Measurements from ENCODE around the gene A1BG. TPM values are rescaled to one million over a fixed set of nuclear protein-coding genes. Genes with fewer than 3 reads are reported as not detected.

A1BG gene
- polyA plus RNA-seq, 3 donors = 30.2 to 54.5 (median 35.3) TPM

DNA sequence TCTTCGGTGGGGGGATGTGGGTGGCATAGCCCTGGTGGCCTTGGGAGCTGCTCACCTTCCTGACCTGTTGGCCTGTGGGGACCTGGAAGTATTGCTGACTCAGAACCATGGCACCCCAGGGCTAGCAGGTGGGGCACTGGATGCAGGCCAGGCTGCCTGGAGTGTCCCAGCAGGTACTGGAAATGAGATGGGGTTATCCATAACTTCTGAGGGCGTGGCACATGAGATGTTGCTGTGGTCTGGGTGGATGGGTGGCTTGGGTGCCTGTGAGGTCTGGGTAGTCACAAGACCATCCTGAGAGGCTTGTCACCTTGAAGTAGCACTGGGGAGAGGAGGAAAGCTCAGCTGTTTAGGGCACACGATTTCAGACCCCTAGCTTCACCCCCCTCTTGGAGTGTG is 41.5 kb upstream of the A1BG start:
- Histone ChIP-seq H3K4me3 (replicated peaks in 1 of 3; ENCODE audit: low read depth in 2 of 3, low read length in 3 of 3) (no peak overlapping the region), H3K27me3 (ENCODE audit: control insufficient read depth in 2 of 2, insufficient read depth in 2 of 2, low read length in 2 of 2) (peaks cover 5 to 30% of the 10 kb centered on the region in 2 donors), H3K79me2 (ENCODE audit: insufficient read depth, low read length) (peaks cover 8% of the 10 kb centered on the region), H2AFZ (ENCODE audit: insufficient read depth, low read depth, low read length, poor library complexity, severe bottlenecking) (no peak overlapping the region), H3K27ac (ENCODE audit: low read depth in 1 of 2, low read length in 2 of 2) (no peak overlapping the region), H3K36me3 (replicated peaks in 1 of 2; ENCODE audit: control insufficient read depth in 1 of 2, insufficient read depth in 2 of 2, low read length in 2 of 2) (peaks cover 37 to 47% of the 10 kb centered on the region in 2 donors), H3K4me1 (ENCODE audit: control insufficient read depth in 1 of 2, insufficient read depth in 2 of 2, low read length in 2 of 2) (peaks cover 0 to 4% of the 10 kb centered on the region in 2 donors), H4K20me1 (ENCODE audit: insufficient read depth, low read length) (peaks cover 4% of the 10 kb centered on the region), H3K9ac (ENCODE audit: insufficient read depth, low read length, poor library complexity, severe bottlenecking) (no peak overlapping the region), H3K9me3 (replicated peaks in 1 of 2; ENCODE audit: control insufficient read depth in 1 of 2, insufficient read depth in 1 of 2, low read length in 2 of 2) (no peaks in the 10 kb centered on the region), H3K4me2 (replicated peaks; ENCODE audit: extremely low read depth, low read length, poor library complexity, severe bottlenecking) (no peak overlapping the region)
- H3K27ac Mint-ChIP-seq = peak overlapping the region in 1 of 7 donors; percentile 7
- peaks cover 0 to 8% (median 0%) of the 10 kb centered on the region in 7 donors for H3K9me3 Mint-ChIP-seq
- peaks cover 10% of the 10 kb centered on the region for H3K4me1 Mint-ChIP-seq
- TF ChIP-seq, protein P1, sequence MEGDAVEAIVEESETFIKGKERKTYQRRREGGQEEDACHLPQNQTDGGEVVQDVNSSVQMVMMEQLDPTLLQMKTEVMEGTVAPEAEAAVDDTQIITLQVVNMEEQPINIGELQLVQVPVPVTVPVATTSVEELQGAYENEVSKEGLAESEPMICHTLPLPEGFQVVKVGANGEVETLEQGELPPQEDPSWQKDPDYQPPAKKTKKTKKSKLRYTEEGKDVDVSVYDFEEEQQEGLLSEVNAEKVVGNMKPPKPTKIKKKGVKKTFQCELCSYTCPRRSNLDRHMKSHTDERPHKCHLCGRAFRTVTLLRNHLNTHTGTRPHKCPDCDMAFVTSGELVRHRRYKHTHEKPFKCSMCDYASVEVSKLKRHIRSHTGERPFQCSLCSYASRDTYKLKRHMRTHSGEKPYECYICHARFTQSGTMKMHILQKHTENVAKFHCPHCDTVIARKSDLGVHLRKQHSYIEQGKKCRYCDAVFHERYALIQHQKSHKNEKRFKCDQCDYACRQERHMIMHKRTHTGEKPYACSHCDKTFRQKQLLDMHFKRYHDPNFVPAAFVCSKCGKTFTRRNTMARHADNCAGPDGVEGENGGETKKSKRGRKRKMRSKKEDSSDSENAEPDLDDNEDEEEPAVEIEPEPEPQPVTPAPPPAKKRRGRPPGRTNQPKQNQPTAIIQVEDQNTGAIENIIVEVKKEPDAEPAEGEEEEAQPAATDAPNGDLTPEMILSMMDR (IDR thresholded peaks at IDR 0.05) = no peak
- DNase-seq = peak in 1 of 3 donors; percentile 1
- intact Hi-C loops (cut with micrococcal nuclease) = no loop called here
- H3K27me3 Mint-ChIP-seq (ENCODE audit: low read depth in 3 of 3) = peaks cover 30 to 44% (median 43%) of the 10 kb centered on the region in 3 donors
- H3K36me3 Mint-ChIP-seq = peaks cover 46 to 51% of the 10 kb centered on the region in 2 donors
- WGBS (ENCODE audit: insufficient coverage) = 92% methylated on average over 2 of the region's 3 CpGs
- peak overlapping the region in 1 of 2 donors; percentile 48 for H3K4me3 Mint-ChIP-seq

DNA sequence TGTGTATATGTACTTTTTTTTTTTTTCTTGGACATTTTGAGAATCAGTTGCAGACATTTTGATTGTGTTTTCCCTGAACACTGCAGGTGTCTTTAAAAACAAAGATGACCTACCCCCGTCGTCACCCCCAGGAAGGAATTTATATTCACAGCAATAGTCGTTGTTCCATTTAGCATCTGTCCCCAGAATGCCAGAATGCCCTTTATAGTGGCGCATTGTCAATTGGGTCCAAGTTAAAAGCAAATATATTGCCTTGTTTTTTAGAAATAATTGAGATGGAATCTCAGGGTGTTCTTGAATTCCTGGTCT is 40.4 kb upstream of the A1BG start:
- peaks cover 15% of the 10 kb centered on the region for H3K4me1 Mint-ChIP-seq
- no peak overlapping the region for H3K4me2 ChIP-seq (replicated peaks; ENCODE audit: extremely low read depth, low read length, poor library complexity, severe bottlenecking)
- H3K27me3 ChIP-seq (ENCODE audit: control insufficient read depth in 2 of 2, insufficient read depth in 2 of 2, low read length in 2 of 2) = peaks cover 5 to 30% of the 10 kb centered on the region in 2 donors
- H3K27ac Mint-ChIP-seq = no peak overlapping the region
- 100% methylated on average over 2 of the region's 4 CpGs for WGBS (ENCODE audit: insufficient coverage)
- peaks cover 0 to 4% of the 10 kb centered on the region in 2 donors for H3K4me1 ChIP-seq (ENCODE audit: control insufficient read depth in 1 of 2, insufficient read depth in 2 of 2, low read length in 2 of 2)
- H3K4me3 ChIP-seq (replicated peaks in 1 of 3; ENCODE audit: low read depth in 2 of 3, low read length in 3 of 3) = no peak overlapping the region
- no peak overlapping the region for H3K9ac ChIP-seq (ENCODE audit: insufficient read depth, low read length, poor library complexity, severe bottlenecking)
- H3K4me3 Mint-ChIP-seq = peak overlapping the region in 1 of 2 donors; percentile 2
- peaks cover 27 to 39% (median 38%) of the 10 kb centered on the region in 3 donors for H3K27me3 Mint-ChIP-seq (ENCODE audit: low read depth in 3 of 3)
- peaks cover 4% of the 10 kb centered on the region for H4K20me1 ChIP-seq (ENCODE audit: insufficient read depth, low read length)
- peak in 1 of 3 donors; percentile 0 for DNase-seq
- H3K79me2 ChIP-seq (ENCODE audit: insufficient read depth, low read length) = peaks cover 16% of the 10 kb centered on the region
- intact Hi-C loops (cut with micrococcal nuclease) = no loop called here
- H3K27ac ChIP-seq (ENCODE audit: low read depth in 1 of 2, low read length in 2 of 2) = no peak overlapping the region
- peaks cover 0 to 8% (median 0%) of the 10 kb centered on the region in 7 donors for H3K9me3 Mint-ChIP-seq
- no peaks in the 10 kb centered on the region for H3K9me3 ChIP-seq (replicated peaks in 1 of 2; ENCODE audit: control insufficient read depth in 1 of 2, insufficient read depth in 1 of 2, low read length in 2 of 2)
- H2AFZ ChIP-seq (ENCODE audit: insufficient read depth, low read depth, low read length, poor library complexity, severe bottlenecking) = no peak overlapping the region
- H3K36me3 Mint-ChIP-seq = peaks cover 54 to 61% of the 10 kb centered on the region in 2 donors
- peaks cover 41 to 54% of the 10 kb centered on the region in 2 donors for H3K36me3 ChIP-seq (replicated peaks in 1 of 2; ENCODE audit: control insufficient read depth in 1 of 2, insufficient read depth in 2 of 2, low read length in 2 of 2)
- TF ChIP-seq, protein P1 (IDR thresholded peaks at IDR 0.05) = no peak
